Tibial nerve (tissue), 4 donors: ENCODE measurements around the gene CACNA1B. TPM values are rescaled to one million over a fixed set of nuclear protein-coding genes. Genes with fewer than 3 reads are reported as not detected.

Experiments
- DNase-seq, 2 donors: peaks; one replicate each; pipeline ENCODE4 v3.0.0-alpha.2; 2019; ENCODE audit warnings: low spot score in 2 of 2
- H3K27ac ChIP-seq, 4 donors: fragments of 200-600 bp; sonication (generic) in 3 of 4; one replicate each; pipeline ENCODE4 v1.5.1; 2017 to 2019; ENCODE audit warnings: mild to moderate bottlenecking in 1 of 4
- H3K27me3 ChIP-seq, 2 donors: fragments of 200-600 bp; sonication (generic) in 1 of 2; one replicate each; pipeline versions ENCODE4 v1.5.1 to v1.6.0; 2017 to 2019
- H3K36me3 ChIP-seq, 3 donors: fragments of 200-600 bp; sonication (generic); one replicate each; pipeline ENCODE4 v1.5.1; 2018 to 2019
- H3K4me1 ChIP-seq, 4 donors: fragments of 200-600 bp; sonication (generic) in 3 of 4; one replicate each; pipeline ENCODE4 v1.5.1; 2017 to 2019
- H3K4me3 ChIP-seq, 4 donors: fragments of 200-600 bp; sonication (generic) in 3 of 4; one replicate each; pipeline ENCODE4 v1.5.1; 2017 to 2019; ENCODE audit warnings: mild to moderate bottlenecking in 1 of 4, moderate library complexity in 1 of 4
- H3K9me3 ChIP-seq, 4 donors: fragments of 200-600 bp; sonication (generic) in 3 of 4; one replicate each; pipeline ENCODE4 v1.5.1; 2017 to 2019
- EP300 ChIP-seq, 2 donors: sonication (generic); formaldehyde crosslinking; IDR thresholded peaks; one replicate each; pipeline ENCODE4 v1.6.1; 2017; ENCODE audit warnings: antibody characterized with exemption in 2 of 2, mild to moderate bottlenecking in 1 of 2
- POLR2A ChIP-seq, 2 donors: fragments of 450-650 bp; IDR thresholded peaks; one replicate each; pipeline ENCODE4 v1.6.1; 2017; ENCODE audit warnings: antibody characterized with exemption in 2 of 2, mild to moderate bottlenecking in 2 of 2, moderate library complexity in 2 of 2
- WGBS, 2 donors: methylation state at CpG; one replicate each; pipeline ENCODE4 v1.1.5; 2018; 5-methylcytosine and 5-hydroxymethylcytosine counted together
- total RNA-seq, 4 donors: library from RNA; depleted of rRNA; stranded (reverse); fragments of >200 nt; gene quantifications; one replicate each; pipeline ENCODE4 v1.1.0, GENCODE V29; 2016
- TF ChIP-seq, protein P1 (sequence below), 5 experiments: fragments of 200-600 bp in 3 of 5; fragments of 450-650 bp in 2 of 5; sonication (generic) in 3 of 5; IDR thresholded peaks; one replicate each; pipeline ENCODE4 v1.5.1; 2016 to 2019; ENCODE audit warnings: antibody characterized with exemption in 5 of 5, mild to moderate bottlenecking in 3 of 5, moderate library complexity in 2 of 5

CACNA1B gene
- total RNA-seq, 4 donors from 2014 or later, result under 0.01 TPM; not detected in 2

DNA sequence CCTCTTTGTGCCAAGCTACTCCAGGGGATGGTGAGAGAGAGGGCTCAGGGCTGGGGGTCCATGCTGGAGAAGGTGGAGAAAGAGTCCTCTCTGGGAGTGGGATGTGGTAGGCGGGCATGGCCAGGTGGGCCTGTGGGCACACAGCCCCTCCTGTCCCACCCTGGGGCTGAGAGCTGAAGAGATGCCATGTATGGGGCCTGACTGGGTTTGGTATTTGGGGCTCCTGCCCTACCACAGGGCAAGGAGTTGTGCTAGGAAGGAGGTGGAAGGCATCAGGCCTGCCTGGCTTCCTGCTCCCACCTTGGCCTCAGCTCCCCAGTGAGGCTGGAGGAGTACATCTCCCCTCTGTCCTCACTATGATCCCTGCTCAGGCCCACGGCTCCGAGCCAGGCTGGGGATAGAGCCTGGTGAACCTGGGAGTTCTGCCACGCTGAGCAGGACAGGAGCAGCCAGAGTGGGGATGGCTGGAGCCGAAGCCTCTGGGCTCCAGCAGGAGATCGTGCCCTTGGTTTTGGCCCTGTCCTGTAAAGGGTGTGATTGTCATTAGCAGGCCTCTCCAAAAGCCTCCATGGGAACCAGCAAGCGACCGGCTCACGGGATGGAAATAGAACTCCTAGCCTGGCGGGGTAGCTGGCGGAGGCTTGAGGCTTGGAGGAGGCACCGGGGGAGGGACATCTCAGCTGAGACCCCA, 75.5 kb downstream of the CACNA1B start:
- 76 to 81% methylated on average over 10 to 12 of the region's 12 CpGs for WGBS, 2 donors
- H3K27me3 ChIP-seq, result no peaks in the 10 kb centered on the region
- no peaks in the 10 kb centered on the region for H3K9me3 ChIP-seq
- no peaks in the 10 kb centered on the region for H3K4me1 ChIP-seq
- no peak overlapping the region for H3K4me3 ChIP-seq
- DNase-seq, result no peak
- TF ChIP-seq POLR2A (IDR thresholded peaks at IDR 0.05) (no peak), EP300 (IDR thresholded peaks at IDR 0.05) (no peak)
- TF ChIP-seq, protein P1, sequence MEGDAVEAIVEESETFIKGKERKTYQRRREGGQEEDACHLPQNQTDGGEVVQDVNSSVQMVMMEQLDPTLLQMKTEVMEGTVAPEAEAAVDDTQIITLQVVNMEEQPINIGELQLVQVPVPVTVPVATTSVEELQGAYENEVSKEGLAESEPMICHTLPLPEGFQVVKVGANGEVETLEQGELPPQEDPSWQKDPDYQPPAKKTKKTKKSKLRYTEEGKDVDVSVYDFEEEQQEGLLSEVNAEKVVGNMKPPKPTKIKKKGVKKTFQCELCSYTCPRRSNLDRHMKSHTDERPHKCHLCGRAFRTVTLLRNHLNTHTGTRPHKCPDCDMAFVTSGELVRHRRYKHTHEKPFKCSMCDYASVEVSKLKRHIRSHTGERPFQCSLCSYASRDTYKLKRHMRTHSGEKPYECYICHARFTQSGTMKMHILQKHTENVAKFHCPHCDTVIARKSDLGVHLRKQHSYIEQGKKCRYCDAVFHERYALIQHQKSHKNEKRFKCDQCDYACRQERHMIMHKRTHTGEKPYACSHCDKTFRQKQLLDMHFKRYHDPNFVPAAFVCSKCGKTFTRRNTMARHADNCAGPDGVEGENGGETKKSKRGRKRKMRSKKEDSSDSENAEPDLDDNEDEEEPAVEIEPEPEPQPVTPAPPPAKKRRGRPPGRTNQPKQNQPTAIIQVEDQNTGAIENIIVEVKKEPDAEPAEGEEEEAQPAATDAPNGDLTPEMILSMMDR (IDR thresholded peaks at IDR 0.05), result no peak
- H3K36me3 ChIP-seq, result no peaks in the 10 kb centered on the region
- no peak overlapping the region for H3K27ac ChIP-seq

DNA sequence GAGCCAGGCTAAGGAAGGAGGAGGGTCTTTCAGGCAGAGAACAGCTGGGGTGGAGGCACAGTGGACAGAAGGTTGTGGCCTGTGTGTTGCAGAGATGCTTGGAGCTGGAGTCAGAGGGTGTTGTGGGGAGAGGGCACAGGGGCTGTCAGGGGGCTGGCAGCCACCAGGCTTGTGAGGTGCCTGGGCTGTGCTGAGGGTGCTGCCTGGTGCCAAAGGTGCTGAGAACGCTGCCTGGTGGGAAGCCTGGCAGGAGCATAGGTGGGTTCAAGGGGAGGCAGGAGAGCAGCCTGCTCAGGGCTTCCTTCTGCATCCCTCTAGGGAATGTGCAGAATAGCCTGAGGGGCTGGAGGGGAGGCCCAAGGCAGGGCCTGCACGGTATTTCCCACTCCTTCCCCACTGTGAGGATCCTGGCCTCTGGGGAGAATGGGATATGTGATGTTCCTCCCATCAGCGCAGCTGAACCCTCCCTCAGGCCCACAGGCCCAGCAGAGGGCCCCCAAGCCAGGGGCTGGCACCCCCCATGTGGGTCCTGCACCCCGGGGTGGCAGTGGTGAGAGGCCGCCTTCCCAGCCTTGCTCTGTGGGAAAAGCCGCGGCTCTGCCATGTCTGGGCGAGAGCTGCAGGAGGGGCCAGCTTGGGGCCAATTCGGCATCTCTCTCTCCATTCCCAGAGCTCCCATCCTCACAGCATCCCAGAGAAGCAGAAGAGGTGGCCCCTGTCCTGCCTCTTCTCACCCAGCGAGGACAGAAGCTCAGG, 76.3 kb downstream of the CACNA1B start:
- Histone ChIP-seq H3K27ac (no peak overlapping the region), H3K4me3 (no peak overlapping the region), H3K27me3 (no peaks in the 10 kb centered on the region), H3K9me3 (no peaks in the 10 kb centered on the region), H3K4me1 (no peaks in the 10 kb centered on the region), H3K36me3 (no peaks in the 10 kb centered on the region)
- no peak for DNase-seq
- TF ChIP-seq POLR2A (IDR thresholded peaks at IDR 0.05) (no peak), EP300 (IDR thresholded peaks at IDR 0.05) (no peak)
- TF ChIP-seq, protein P1 (IDR thresholded peaks at IDR 0.05), result no peak
- 31 to 93% methylated on average over 1 to 2 of the region's 10 CpGs for WGBS, 2 donors

DNA sequence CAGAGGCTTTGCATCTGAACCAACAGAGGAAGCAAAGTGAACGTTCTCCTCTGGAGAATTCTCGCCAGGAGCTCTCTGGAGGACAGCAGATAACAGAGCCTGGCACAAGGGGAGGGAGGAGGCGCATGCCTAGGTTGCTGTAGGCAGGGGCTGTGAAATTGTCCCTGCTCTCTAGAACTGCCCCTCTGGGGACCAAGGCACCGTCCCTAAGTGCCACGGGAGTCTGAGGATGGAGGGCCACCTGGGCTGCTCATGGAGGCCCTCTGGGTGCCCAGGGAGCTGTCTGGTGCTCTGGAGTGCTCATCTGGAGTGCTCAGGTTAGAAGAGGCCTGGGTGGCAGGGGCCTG, 77.6 kb downstream of the CACNA1B start:
- no peaks in the 10 kb centered on the region for H3K36me3 ChIP-seq
- H3K27ac ChIP-seq, result no peak overlapping the region
- 60 to 64% methylated on average over 5 of the region's 5 CpGs for WGBS, 2 donors
- no peaks in the 10 kb centered on the region for H3K27me3 ChIP-seq
- no peak for DNase-seq
- H3K9me3 ChIP-seq, result no peaks in the 10 kb centered on the region
- H3K4me3 ChIP-seq, result no peak overlapping the region
- H3K4me1 ChIP-seq, result no peaks in the 10 kb centered on the region
- no peak for TF ChIP-seq POLR2A (IDR thresholded peaks at IDR 0.05)
- no peak for TF ChIP-seq EP300 (IDR thresholded peaks at IDR 0.05)
- TF ChIP-seq, protein P1 (IDR thresholded peaks at IDR 0.05), result no peak

DNA sequence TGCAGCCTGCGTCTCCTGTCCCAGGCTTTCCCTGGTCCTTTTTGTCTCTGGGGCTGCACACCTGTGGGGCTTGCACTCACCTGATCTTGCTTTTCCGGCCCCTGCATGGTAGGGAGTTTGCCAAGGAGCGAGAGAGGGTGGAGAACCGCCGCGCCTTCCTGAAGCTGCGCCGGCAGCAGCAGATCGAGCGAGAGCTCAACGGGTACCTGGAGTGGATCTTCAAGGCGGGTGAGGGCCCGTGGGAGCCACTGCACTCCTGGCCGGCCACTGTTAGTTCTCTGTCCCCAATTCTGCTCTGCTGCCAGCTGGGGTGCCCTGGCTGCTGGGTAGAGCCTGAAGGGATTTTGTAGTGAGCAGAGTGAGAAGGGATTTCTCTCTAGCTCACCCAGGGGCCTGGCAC, 78.0 kb downstream of the CACNA1B start:
- no peak for DNase-seq

More for the DNA sequence above, 78.0 kb downstream of the CACNA1B start:
- Histone ChIP-seq H3K27ac (no peak overlapping the region), H3K4me1 (no peaks in the 10 kb centered on the region), H3K36me3 (no peaks in the 10 kb centered on the region), H3K4me3 (no peak overlapping the region), H3K27me3 (no peaks in the 10 kb centered on the region), H3K9me3 (no peaks in the 10 kb centered on the region)
- TF ChIP-seq EP300 (IDR thresholded peaks at IDR 0.05) (no peak), POLR2A (IDR thresholded peaks at IDR 0.05) (no peak)
- TF ChIP-seq, protein P1 (IDR thresholded peaks at IDR 0.05), result no peak
- 87 to 93% methylated on average over 8 to 14 of the region's 14 CpGs for WGBS, 2 donors
